Neural cell (in vitro differentiated cells): ENCODE measurements around the gene AP3D1. TPM values are rescaled to one million over a fixed set of nuclear protein-coding genes. Genes with fewer than 3 reads are reported as not detected.

Source experiments
- H2AFZ ChIP-seq: fragments of 200-600, 300-800 bp; sonication (generic), shearing (Covaris generic); 2 replicates; pipeline ENCODE4 v1.6.0; 2014; ENCODE audit warnings: low read depth, mild to moderate bottlenecking, antibody characterized with exemption, low read length, moderate library complexity
- H3F3A ChIP-seq: fragments of 200-600 bp; shearing (Covaris generic); 2 replicates; pipeline ENCODE4 v1.6.1; 2016; ENCODE audit warnings: mild to moderate bottlenecking, moderate library complexity, mixed read lengths, antibody characterized with exemption, low read length; ENCODE audit not compliant: insufficient read depth, poor library complexity, severe bottlenecking
- H3K27ac ChIP-seq: fragments of 200-600, 300-800 bp; sonication (generic), shearing (Covaris generic); 2 replicates; pipeline ENCODE4 v1.5.1; 2014; ENCODE audit warnings: mild to moderate bottlenecking, low read length, moderate library complexity
- H3K27me3 ChIP-seq: fragments of 300-800, 200-600 bp; sonication (generic), shearing (Covaris generic); 2 replicates; pipeline ENCODE4 v1.6.0; 2014; ENCODE audit warnings: mild to moderate bottlenecking, low read depth, low read length, moderate library complexity; ENCODE audit not compliant: insufficient read depth
- H3K36me3 ChIP-seq: fragments of 300-800, 200-600 bp; sonication (generic), shearing (Covaris generic); 2 replicates; pipeline ENCODE4 v1.5.1; 2014; ENCODE audit warnings: mild to moderate bottlenecking, antibody characterized with exemption, low read length, moderate library complexity; ENCODE audit not compliant: insufficient read depth
- H3K4me2 ChIP-seq: fragments of 300-800, 200-600 bp; sonication (generic), shearing (Covaris generic); 2 replicates; pipeline ENCODE4 v1.6.0; 2014; ENCODE audit warnings: mild to moderate bottlenecking, low read length
- H3K4me3 ChIP-seq: fragments of 300-800, 200-600 bp; sonication (generic), shearing (Covaris generic); 2 replicates; pipeline ENCODE4 v1.5.1; 2014; ENCODE audit warnings: mild to moderate bottlenecking, low read length, moderate library complexity
- H3K79me2 ChIP-seq: fragments of 200-600 bp; shearing (Covaris generic); replicated peaks from 2 replicates; pipeline ENCODE4 v1.6.0; 2014; ENCODE audit warnings: mild to moderate bottlenecking, low read length, moderate library complexity; ENCODE audit not compliant: insufficient read depth
- H3K9ac ChIP-seq: fragments of 300-800, 200-600 bp; sonication (generic), shearing (Covaris generic); 2 replicates; pipeline ENCODE4 v1.6.1; 2016; ENCODE audit warnings: mild to moderate bottlenecking, low read length, mixed read lengths
- H3K9me2 ChIP-seq: fragments of 200-600 bp; shearing (Covaris generic); 2 replicates; pipeline ENCODE4 v1.6.1; 2016; ENCODE audit warnings: mild to moderate bottlenecking, low read length, mixed read lengths; ENCODE audit not compliant: insufficient read depth
- H3K9me3 ChIP-seq: fragments of 200-600, 300-800 bp; sonication (generic), shearing (Covaris generic); 2 replicates; pipeline ENCODE4 v1.6.1; 2016; ENCODE audit warnings: mild to moderate bottlenecking, mixed run types, low read length, moderate library complexity, mixed read lengths
- H4K20me1 ChIP-seq: fragments of 200-600 bp; shearing (Covaris generic); 2 replicates; pipeline ENCODE4 v1.6.1; 2016; ENCODE audit warnings: mild to moderate bottlenecking, mixed run types; ENCODE audit not compliant: insufficient read depth
- EP300 ChIP-seq: fragments of 450-650 bp; conservative IDR thresholded peaks from 2 replicates; pipeline ENCODE4 v1.6.1; 2014; ENCODE audit warnings: antibody characterized with exemption, mild to moderate bottlenecking, moderate library complexity; ENCODE audit not compliant: poor library complexity, severe bottlenecking
- EZH2 ChIP-seq: fragments of 200-600, 300-800 bp; shearing (Covaris generic), sonication (generic); IDR thresholded peaks from 2 replicates; pipeline ENCODE4 v1.6.1; 2014; ENCODE audit warnings: antibody characterized with exemption, low read length, borderline replicate concordance, mild to moderate bottlenecking; ENCODE audit not compliant: insufficient read depth, poor library complexity, severe bottlenecking
- MXI1 ChIP-seq: fragments of 450-650 bp; conservative IDR thresholded peaks from 2 replicates; pipeline ENCODE4 v1.6.1; 2014; ENCODE audit warnings: antibody characterized with exemption, mild to moderate bottlenecking; ENCODE audit not compliant: poor library complexity, severe bottlenecking
- POLR2AphosphoS5 ChIP-seq: IDR thresholded peaks from 2 replicates; pipeline ENCODE4 v1.6.1; 2012
- RAD21 ChIP-seq: fragments of 450-650 bp; conservative IDR thresholded peaks from 2 replicates; pipeline ENCODE4 v1.6.1; 2014; ENCODE audit warnings: antibody characterized with exemption, mild to moderate bottlenecking, moderate library complexity
- TAF1 ChIP-seq: IDR thresholded peaks from 2 replicates; pipeline ENCODE4 v1.6.1; 2012; ENCODE audit warnings: low read depth
- polyA plus RNA-seq: library from polyadenylated mRNA; depleted of rRNA; stranded (reverse); fragments of >200 nt; gene quantifications from 2 replicates; pipeline ENCODE4 v1.2.3, GENCODE V29; 2014
- TF ChIP-seq, protein P1 (sequence below): IDR thresholded peaks from 2 replicates; pipeline ENCODE4 v1.6.1; 2012; ENCODE audit warnings: borderline replicate concordance

The AP3D1 gene
- polyA plus RNA-seq, 1 donor from 2014 or later, result 60.7 TPM

DNA sequence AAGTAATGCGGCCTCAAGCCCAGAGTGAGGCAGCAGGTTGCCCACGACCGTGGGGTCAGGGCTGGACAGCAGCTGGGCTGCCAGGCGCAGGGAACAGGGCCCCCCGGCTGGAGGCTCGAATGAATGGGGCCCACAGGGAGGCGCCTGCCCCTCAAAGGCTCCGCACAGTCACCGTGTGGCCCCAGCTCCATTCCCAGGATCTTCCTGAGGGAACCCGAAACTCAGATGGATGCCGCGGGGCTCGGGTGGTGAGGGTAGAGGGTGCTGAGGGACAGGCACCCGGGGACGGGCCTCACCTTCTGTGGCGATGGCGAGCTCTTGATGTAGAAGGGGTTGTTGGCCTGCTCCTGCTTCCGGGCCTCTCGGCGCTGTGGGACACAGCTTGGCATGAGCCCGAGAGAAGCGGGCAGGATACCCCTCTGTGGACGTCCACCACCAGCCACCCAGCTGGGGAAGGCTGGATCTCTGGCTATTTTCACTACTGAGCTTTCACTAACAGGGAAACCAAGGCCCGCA lies 35.4 kb downstream of the AP3D1 start:
- H3K9ac ChIP-seq, result no peak overlapping the region
- H3K9me2 ChIP-seq, result no peaks in the 10 kb centered on the region
- H3K36me3 ChIP-seq, result no peaks in the 10 kb centered on the region
- no peak overlapping the region for H3K27ac ChIP-seq
- no peaks in the 10 kb centered on the region for H3K9me3 ChIP-seq
- H3K4me3 ChIP-seq, result no peak overlapping the region
- TF ChIP-seq RAD21, result no peak
- H4K20me1 ChIP-seq, result no peaks in the 10 kb centered on the region
- no peaks in the 10 kb centered on the region for H3K79me2 ChIP-seq
- H3K4me2 ChIP-seq, result no peak overlapping the region
- no peak overlapping the region for H2AFZ ChIP-seq
- no peaks in the 10 kb centered on the region for H3K27me3 ChIP-seq
- H3F3A ChIP-seq, result no peaks in the 10 kb centered on the region

DNA sequence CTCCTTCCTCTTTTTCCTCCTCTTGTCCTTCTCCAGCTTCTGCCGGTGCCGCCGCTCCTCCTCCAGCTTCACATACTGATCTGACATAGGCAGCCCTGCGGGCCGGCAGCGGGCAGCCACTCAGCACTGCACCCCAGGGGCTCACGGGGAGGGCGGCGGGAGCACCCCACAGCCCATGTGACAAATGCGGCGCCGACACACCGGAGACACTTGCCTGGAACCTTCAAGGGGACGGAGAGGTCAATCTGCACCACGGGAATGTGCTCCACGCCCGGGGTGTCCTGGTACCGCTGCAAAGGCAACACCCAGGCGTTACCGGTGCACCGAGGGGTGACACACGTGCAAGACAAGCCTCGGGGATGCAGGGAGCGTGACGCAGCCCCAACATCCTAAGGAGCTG lies 36.0 kb downstream of the AP3D1 start:
- Histone ChIP-seq H3K9ac (no peak overlapping the region), H3K27me3 (no peaks in the 10 kb centered on the region), H3K4me3 (no peak overlapping the region), H3F3A (no peaks in the 10 kb centered on the region), H3K9me3 (no peaks in the 10 kb centered on the region), H2AFZ (no peak overlapping the region), H4K20me1 (no peaks in the 10 kb centered on the region), H3K9me2 (no peaks in the 10 kb centered on the region), H3K27ac (no peak overlapping the region), H3K4me2 (no peak overlapping the region), H3K36me3 (no peaks in the 10 kb centered on the region), H3K79me2 (no peaks in the 10 kb centered on the region)
- TF ChIP-seq, protein P1, sequence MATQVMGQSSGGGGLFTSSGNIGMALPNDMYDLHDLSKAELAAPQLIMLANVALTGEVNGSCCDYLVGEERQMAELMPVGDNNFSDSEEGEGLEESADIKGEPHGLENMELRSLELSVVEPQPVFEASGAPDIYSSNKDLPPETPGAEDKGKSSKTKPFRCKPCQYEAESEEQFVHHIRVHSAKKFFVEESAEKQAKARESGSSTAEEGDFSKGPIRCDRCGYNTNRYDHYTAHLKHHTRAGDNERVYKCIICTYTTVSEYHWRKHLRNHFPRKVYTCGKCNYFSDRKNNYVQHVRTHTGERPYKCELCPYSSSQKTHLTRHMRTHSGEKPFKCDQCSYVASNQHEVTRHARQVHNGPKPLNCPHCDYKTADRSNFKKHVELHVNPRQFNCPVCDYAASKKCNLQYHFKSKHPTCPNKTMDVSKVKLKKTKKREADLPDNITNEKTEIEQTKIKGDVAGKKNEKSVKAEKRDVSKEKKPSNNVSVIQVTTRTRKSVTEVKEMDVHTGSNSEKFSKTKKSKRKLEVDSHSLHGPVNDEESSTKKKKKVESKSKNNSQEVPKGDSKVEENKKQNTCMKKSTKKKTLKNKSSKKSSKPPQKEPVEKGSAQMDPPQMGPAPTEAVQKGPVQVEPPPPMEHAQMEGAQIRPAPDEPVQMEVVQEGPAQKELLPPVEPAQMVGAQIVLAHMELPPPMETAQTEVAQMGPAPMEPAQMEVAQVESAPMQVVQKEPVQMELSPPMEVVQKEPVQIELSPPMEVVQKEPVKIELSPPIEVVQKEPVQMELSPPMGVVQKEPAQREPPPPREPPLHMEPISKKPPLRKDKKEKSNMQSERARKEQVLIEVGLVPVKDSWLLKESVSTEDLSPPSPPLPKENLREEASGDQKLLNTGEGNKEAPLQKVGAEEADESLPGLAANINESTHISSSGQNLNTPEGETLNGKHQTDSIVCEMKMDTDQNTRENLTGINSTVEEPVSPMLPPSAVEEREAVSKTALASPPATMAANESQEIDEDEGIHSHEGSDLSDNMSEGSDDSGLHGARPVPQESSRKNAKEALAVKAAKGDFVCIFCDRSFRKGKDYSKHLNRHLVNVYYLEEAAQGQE, result no peak
- TF ChIP-seq POLR2AphosphoS5, result no peak
- TF ChIP-seq RAD21, result no peak
- no peak for TF ChIP-seq EP300

DNA sequence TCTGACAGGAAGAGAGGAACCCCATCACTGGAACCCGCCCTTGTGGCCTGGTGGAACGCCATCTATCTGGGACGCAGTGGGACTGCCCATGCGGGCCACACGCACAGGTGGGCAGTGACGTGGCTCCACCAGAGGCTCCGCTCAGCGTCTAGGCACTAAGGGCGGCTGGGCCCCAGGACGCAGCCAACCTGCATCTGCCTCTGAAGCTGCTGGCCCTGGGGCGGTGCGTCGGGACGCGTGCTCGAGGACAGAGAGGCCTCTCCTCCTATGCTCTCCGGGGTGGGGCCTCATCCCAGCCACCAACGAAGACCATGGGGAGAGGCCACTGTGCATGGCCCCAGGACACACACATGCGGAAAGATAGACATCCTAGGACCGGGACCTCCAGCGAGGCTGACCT lies 36.5 kb downstream of the AP3D1 start:
- Histone ChIP-seq H3K9me2 (no peaks in the 10 kb centered on the region), H3F3A (no peaks in the 10 kb centered on the region), H3K9ac (no peak overlapping the region), H3K4me3 (no peak overlapping the region), H3K27me3 (no peaks in the 10 kb centered on the region), H2AFZ (no peak overlapping the region), H3K9me3 (no peaks in the 10 kb centered on the region), H3K4me2 (no peak overlapping the region), H3K79me2 (no peaks in the 10 kb centered on the region), H3K36me3 (no peaks in the 10 kb centered on the region), H4K20me1 (no peaks in the 10 kb centered on the region), H3K27ac (no peak overlapping the region)
- no peak for TF ChIP-seq MXI1

DNA sequence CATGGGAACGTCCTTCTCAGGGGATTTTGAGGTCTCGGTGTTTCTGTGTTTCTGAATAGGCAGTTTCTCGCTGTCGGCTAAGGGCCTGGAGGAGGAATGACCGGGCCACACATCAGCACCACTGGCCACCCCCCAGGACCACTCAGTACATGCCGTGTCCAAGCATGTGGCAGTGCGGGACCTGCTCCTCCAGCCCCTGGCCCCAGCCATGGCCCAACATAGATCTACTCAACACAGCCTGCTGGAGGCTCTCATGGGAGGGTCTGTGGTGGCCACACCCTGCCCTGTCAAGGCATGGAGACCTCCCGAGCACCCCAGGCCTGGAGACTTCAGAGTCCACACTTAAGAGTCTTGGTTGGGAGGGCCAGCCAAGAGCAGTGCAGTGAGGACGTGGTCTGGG lies 37.1 kb downstream of the AP3D1 start:
- H3K9ac ChIP-seq, result no peak overlapping the region
- no peak overlapping the region for H3K4me2 ChIP-seq
- no peaks in the 10 kb centered on the region for H3K27me3 ChIP-seq
- no peaks in the 10 kb centered on the region for H3K79me2 ChIP-seq
- H3K27ac ChIP-seq, result no peak overlapping the region
- TF ChIP-seq EZH2 (no peak), TAF1 (no peak), EP300 (no peak), RAD21 (no peak)
- no peaks in the 10 kb centered on the region for H3K36me3 ChIP-seq
- no peak overlapping the region for H3K4me3 ChIP-seq
- no peaks in the 10 kb centered on the region for H4K20me1 ChIP-seq
- H3F3A ChIP-seq, result no peaks in the 10 kb centered on the region
- H3K9me2 ChIP-seq, result no peaks in the 10 kb centered on the region
- no peaks in the 10 kb centered on the region for H3K9me3 ChIP-seq
- H2AFZ ChIP-seq, result no peak overlapping the region
